Ishikawa (cell line): Measurements from ENCODE around the gene TLNRD1.

Experiments
- CEBPB ChIP-seq: IDR thresholded peaks from 2 replicates; pipeline ENCODE4 v1.6.1; 2012
- CREB1 ChIP-seq: IDR thresholded peaks from 2 replicates; pipeline ENCODE4 v1.6.1; 2012; ENCODE audit warnings: low read depth
- EGR1 ChIP-seq: IDR thresholded peaks from 2 replicates; pipeline ENCODE4 v1.6.1; 2012
- EP300 ChIP-seq: IDR thresholded peaks from 2 replicates; pipeline ENCODE4 v1.6.1; 2012; ENCODE audit warnings: borderline replicate concordance
- FOXM1 ChIP-seq: IDR thresholded peaks from 2 replicates; pipeline ENCODE4 v1.6.1; 2012; ENCODE audit warnings: low read depth, borderline replicate concordance
- MAX ChIP-seq: IDR thresholded peaks from 2 replicates; pipeline ENCODE4 v1.6.1; 2012
- NFIC ChIP-seq: IDR thresholded peaks from 2 replicates; pipeline ENCODE4 v1.6.1; 2012
- RAD21 ChIP-seq: IDR thresholded peaks from 2 replicates; pipeline ENCODE4 v1.6.1; 2012; ENCODE audit warnings: low read depth
- REST ChIP-seq: IDR thresholded peaks from 2 replicates; pipeline ENCODE4 v1.6.1; 2012; ENCODE audit warnings: low read depth, mild to moderate bottlenecking
- TAF1 ChIP-seq: IDR thresholded peaks from 2 replicates; pipeline ENCODE4 v1.6.1; 2012; ENCODE audit warnings: low read depth, mild to moderate bottlenecking
- TCF12 ChIP-seq: IDR thresholded peaks from 2 replicates; pipeline ENCODE4 v1.6.1; 2012; ENCODE audit warnings: low read depth
- TEAD4 ChIP-seq: IDR thresholded peaks from 2 replicates; pipeline ENCODE4 v1.6.1; 2012
- USF1 ChIP-seq: IDR thresholded peaks from 2 replicates; pipeline ENCODE4 v1.6.1; 2012
- YY1 ChIP-seq: IDR thresholded peaks from 2 replicates; pipeline ENCODE4 v1.6.1; 2012; ENCODE audit warnings: low read depth
- ZBTB7A ChIP-seq: IDR thresholded peaks from 2 replicates; pipeline ENCODE4 v1.6.1; 2012; ENCODE audit warnings: low read depth

The TLNRD1 gene

GRCh38 chr15:81007428-81008064, 6.8 kb downstream of the TLNRD1 start:
- no peak for TF ChIP-seq NFIC
- no peak for TF ChIP-seq CREB1
- TF ChIP-seq YY1, result no peak

GRCh38 chr15:81008312-81008711, 7.6 kb downstream of the TLNRD1 start:
- TF ChIP-seq CEBPB, result no peak
- no peak for TF ChIP-seq MAX
- TF ChIP-seq TEAD4, result no peak
- no peak for TF ChIP-seq TCF12
- TF ChIP-seq RAD21, result no peak
- no peak for TF ChIP-seq EGR1
- TF ChIP-seq ZBTB7A, result no peak
- TF ChIP-seq FOXM1, result no peak
- no peak for TF ChIP-seq USF1
- no peak for TF ChIP-seq TAF1
- TF ChIP-seq REST, result no peak
- no peak for TF ChIP-seq YY1
- TF ChIP-seq NFIC, result no peak

GRCh38 chr15:81010086-81010485, 9.4 kb downstream of the TLNRD1 start:
- TF ChIP-seq RAD21, result no peak
- TF ChIP-seq TEAD4, result no peak
- no peak for TF ChIP-seq NFIC
- no peak for TF ChIP-seq YY1
- no peak for TF ChIP-seq EP300
- no peak for TF ChIP-seq EGR1
- TF ChIP-seq REST, result no peak
- TF ChIP-seq CREB1, result no peak
- no peak for TF ChIP-seq MAX
- no peak for TF ChIP-seq FOXM1
- TF ChIP-seq TAF1, result no peak
- TF ChIP-seq CEBPB, result no peak
- TF ChIP-seq ZBTB7A, result no peak
- TF ChIP-seq TCF12, result no peak
- TF ChIP-seq USF1, result no peak

GRCh38 chr15:81011593-81011992, 10.9 kb downstream of the TLNRD1 start:
- TF ChIP-seq EP300 (no peak), RAD21 (no peak), CEBPB (no peak), CREB1 (no peak), TCF12 (no peak), YY1 (no peak), FOXM1 (no peak), NFIC (no peak), MAX (no peak), TAF1 (no peak), EGR1 (no peak), TEAD4 (no peak)

- TF ChIP-seq ZBTB7A, result no peak
These were observed 11.9 kb downstream of the TLNRD1 start for GRCh38 chr15:81012588-81012987.

- TF ChIP-seq REST (no peak), EGR1 (no peak), EP300 (no peak), TCF12 (no peak), TEAD4 (no peak), USF1 (no peak)
These were observed 12.7 kb downstream of the TLNRD1 start for GRCh38 chr15:81013396-81013929.
